Measurements from ENCODE around the gene PPFIA1.
"Not testable (repeated sequence)": the region's sequence is repeated elsewhere in the genome, so short reads cannot be mapped to it uniquely, and the experiment has no call there.

Gene PPFIA1

GRCh38 chr11:70359451-70360205 lies 89.1 kb downstream of the PPFIA1 start:
- no peak for DNase-seq (ENCODE audit: low read depth)

- DNase-seq (ENCODE audit: low read depth) = no peak
These were observed 89.7 kb downstream of the PPFIA1 start for GRCh38 chr11:70360211-70360610.

DNA sequence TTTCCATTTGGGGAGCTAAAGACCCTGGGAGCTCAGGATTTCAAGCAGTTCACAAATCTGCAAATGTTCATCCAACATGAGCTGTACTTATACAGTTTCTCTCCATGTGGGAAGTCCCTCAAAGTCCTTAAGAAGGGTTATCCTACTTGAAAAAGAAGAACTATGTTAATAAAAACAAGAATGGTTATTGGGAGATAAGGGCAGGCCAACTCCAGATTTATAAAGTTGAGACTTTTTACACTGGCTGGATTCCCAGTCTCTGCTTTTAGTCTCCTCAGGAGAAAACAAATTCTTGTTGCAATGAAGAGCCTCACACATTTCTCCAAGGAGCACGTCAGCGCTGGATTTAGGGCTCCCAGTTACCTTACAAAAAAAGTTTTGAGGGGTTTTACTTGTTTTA lies 93.7 kb downstream of the PPFIA1 start:
- no peak for DNase-seq (ENCODE audit: low read depth)

DNA sequence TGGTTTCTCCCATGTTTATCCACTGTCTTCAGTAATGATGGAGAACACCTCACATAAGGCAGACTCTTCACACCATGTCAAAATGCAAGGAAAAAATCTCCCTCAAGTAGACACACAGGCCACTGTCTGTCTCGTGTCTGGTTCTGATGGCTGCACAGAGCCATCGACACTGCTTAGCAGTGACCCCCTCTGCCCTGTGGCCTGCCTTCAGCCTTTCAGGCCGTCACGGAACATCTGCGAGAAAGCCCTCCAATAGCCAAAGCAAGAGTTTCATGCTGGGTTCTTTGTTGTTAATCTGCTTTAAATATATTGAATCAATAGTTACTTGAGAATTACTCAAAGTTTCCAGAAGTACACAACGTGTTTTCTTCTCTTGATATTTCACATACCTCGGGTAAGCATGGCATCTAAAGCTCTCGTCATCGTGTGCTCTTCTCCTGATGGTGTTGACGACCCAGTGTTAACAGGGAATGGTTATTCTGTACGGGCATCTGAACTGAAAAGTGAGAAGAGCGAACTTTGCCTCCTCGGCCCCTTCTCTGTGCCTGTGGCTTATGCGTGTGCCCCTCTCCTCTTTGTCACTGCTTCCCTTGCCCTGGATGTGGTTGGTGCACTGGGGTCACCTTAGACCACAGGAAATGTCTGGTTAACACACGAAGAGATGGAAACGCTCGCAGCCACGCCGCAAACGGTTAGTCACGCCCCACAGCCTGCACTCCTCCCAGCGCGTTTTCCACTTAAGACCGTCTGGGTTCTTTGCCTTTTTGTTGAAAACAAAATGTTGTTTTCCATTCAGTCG lies 94.5 kb downstream of the PPFIA1 start:
- DNase-seq (ENCODE audit: low read depth) = no peak

GRCh38 chr11:70365544-70365927 lies 95.0 kb downstream of the PPFIA1 start:
- DNase-seq (ENCODE audit: low read depth) = no peak

GRCh38 chr11:70367071-70367470 lies 96.6 kb downstream of the PPFIA1 start:
- DNase-seq (ENCODE audit: low read depth) = no peak

GRCh38 chr11:70368961-70369360 lies 98.5 kb downstream of the PPFIA1 start:
- DNase-seq (ENCODE audit: low read depth) = no peak

GRCh38 chr11:70371241-70371640 lies 100.8 kb downstream of the PPFIA1 start:
- DNase-seq (ENCODE audit: low read depth) = no peak

DNA sequence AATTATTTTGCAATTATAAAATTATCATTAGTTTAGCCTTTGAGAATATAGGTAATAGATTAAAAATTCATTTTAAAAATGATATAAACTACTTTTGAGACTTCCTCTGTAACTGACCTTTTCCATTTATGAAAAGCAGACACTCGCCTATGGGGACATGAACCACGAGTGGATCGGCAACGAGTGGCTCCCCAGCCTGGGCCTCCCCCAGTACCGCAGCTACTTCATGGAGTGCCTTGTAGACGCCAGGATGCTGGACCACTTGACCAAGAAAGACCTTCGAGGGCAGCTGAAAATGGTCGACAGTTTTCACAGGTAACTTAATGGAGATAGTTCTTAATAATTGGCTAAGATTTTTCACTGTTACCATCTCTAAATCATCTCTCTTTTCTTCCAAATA lies 101.6 kb downstream of the PPFIA1 start:
- no peak for DNase-seq (ENCODE audit: low read depth)

GRCh38 chr11:70376621-70377020 lies 106.1 kb downstream of the PPFIA1 start:
- no peak for DNase-seq (ENCODE audit: low read depth)

DNA sequence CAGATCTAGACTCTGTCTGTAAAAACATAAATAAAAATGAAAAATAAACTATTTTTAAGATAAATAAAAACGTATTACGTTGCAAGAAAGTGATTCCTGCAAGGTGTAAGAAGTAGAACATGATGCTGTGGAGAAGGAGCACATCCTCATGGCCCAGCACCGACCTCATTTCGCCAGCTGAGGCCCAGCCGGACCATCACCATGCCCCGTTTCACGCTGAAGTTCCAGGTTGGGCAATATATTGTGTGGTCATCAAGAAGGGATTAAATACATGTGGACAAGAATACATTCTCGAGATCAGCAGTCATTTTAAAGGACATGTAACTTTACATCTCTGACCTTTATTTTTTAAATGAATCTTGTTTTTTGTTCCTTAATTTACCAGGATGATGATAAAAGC lies 107.2 kb downstream of the PPFIA1 start:
- DNase-seq (ENCODE audit: low read depth) = no peak

DNA sequence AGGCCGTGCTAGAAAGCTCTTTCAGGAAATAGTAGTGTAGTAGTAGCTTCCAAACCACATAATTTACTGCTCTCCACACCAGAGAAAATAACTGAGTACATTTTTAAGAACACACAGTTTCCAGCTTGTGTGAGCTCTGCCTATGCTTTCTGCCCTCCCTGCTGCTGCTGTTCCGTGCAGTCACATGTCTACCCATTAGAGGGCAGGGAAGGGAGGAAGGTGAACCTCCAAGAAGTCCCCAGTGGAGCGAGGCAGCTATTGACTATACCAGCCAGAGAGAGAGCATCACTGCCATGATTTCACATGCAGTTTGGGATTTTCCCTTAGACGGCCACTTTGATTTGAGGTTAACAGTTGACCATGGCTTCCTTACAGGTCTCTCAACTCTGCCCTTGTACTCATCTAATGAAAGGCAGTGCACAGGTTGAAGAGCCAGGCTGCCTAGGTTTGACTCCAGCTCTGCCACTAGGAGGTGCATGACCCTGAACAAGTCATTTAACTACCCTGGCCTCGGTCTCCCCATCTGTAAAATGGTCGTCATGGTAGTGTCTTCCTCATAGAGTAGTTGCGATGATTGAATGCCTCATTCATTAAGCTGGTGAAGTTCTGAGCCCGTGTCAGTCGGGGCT lies 108.1 kb downstream of the PPFIA1 start:
- no peak for DNase-seq (ENCODE audit: low read depth)

DNA sequence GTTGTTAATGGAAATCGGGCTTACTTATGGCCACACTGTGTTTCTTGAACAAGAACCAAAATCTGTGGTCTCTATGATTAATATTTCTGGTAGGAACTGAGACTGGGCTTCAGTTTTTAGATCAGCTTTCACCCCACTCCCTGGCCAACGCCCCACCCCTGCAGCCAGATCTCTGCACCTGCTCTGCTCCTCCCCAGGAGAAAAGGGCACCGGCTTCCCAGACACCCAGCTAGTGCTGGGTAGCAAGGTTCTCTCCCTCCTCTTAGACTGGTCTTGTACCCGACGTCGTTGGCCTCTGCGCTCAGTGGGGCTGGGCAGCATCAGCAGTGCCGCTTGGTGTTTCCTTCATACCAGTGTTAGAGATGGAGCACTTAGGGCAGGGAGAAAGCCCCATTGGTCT lies 110.9 kb downstream of the PPFIA1 start:
- DNase-seq (ENCODE audit: low read depth) = no peak

GRCh38 chr11:70381872-70382861 lies 111.7 kb downstream of the PPFIA1 start:
- no peak for DNase-seq (ENCODE audit: low read depth)

DNA sequence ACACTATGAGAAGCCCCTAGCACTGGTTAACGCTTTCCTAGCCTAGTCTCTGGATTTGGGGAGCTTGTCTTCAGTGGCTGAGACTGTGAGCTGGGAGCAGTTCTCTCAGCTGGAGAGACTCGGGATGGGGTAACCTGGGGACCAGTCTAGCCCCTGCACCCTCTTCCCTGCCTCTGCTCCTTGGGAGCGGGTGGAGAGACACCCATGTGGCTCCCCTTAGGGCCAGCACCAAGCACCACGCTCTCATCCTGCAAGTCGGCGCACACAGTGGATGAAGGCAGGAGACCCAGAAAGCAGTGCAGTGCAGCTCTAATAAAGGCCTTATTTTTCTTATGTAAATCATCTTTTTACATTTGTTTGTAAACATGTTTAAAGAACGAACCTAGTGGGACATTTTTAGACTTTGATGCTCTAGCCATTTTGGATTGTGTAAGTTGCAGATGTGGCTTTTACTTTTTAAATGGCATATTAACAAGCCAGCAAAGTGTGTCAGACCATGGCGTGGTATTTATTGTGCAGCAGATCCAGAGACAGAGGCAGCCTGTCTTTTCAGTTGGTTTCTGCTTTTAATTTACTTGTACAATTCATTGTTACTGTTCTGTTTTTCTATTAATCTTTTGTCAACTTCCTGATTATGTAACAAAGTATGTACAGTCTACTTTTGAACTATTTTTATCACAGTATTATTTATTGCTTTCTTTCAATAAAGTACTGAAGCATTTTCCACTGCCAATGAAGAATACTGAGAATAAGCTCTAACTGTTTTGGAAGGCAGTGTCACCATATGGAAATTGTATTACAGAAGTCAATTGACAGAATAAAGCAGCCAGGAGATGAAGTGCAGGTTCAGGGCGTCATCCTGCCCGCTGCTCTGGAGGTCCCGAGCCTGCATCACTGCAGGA lies 113.4 kb downstream of the PPFIA1 start:
- no peak for DNase-seq (ENCODE audit: low read depth)

GRCh38 chr11:70384566-70385152 lies 114.2 kb downstream of the PPFIA1 start:
- no peak for DNase-seq (ENCODE audit: low read depth)

- DNase-seq (ENCODE audit: low read depth) = no peak
These were observed 117.1 kb downstream of the PPFIA1 start for GRCh38 chr11:70387564-70387963.

- DNase-seq (ENCODE audit: low read depth) = no peak
These were observed 118.7 kb downstream of the PPFIA1 start for GRCh38 chr11:70389201-70389600.

GRCh38 chr11:70390882-70391281 lies 120.4 kb downstream of the PPFIA1 start:
- not testable (repeated sequence) for DNase-seq (ENCODE audit: low read depth)

GRCh38 chr11:70394211-70394950 lies 123.9 kb downstream of the PPFIA1 start:
- no peak for DNase-seq (ENCODE audit: low read depth)

All from GM04503 (cell line).